Erythroblast (primary cell): ENCODE data around the gene LCN2.

Source experiments
- GATA1 ChIP-seq: IDR thresholded peaks from 2 replicates; pipeline ENCODE4 v1.6.1; 2011; ENCODE audit warnings: low read depth, mild to moderate bottlenecking, control low read depth, low read length, moderate library complexity
- POLR2A ChIP-seq: IDR thresholded peaks from 2 replicates; pipeline ENCODE4 v1.6.1; 2011; ENCODE audit warnings: mild to moderate bottlenecking, low read length

GRCh38 chr9:128160603-128160987, 11.3 kb downstream of the LCN2 start:
- no peak for TF ChIP-seq POLR2A
- no peak for TF ChIP-seq GATA1
